Measurements from ENCODE around the gene FOXP3.

The FOXP3 gene

GRCh38 chrX:49272421-49272820, 7.9 kb upstream of the FOXP3 start:
- peak in 4 of 6 experiments; percentile 3 to 48 (median 24) for DNase-seq

- no peak for DNase-seq
These were observed 6.8 kb upstream of the FOXP3 start for GRCh38 chrX:49271341-49271740.

DNA sequence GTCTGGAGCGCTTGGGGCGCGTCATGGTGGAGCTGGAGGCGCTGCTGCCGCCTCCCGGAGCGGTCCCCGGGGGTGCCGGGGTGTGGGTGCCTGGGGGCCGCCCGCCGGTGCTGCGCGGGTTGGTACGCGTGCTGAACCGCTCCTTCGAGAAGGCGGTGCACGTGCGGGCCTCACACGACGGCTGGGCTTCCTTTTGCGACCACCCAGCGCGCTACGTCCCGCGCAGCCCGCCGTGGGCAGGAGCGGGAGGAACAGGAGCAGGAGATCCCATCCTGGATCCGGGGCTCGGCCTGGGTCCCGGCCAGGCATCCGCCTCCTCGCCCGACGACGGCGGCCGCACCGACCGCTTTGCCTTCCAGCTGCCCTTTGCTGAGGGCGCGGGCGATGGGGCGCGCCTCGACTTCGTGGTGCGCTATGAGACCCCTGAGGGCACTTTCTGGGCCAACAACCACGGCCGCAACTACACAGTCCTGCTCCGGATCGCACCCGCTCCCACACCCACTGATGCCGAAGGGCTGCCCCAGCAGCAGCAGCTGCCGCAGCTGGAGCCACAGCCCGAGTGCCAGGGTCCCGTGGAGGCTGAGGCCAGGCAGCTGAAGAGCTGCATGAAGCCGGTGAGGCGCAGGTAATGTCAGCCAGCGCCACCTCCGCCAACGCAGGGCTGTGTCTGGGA, 5.9 kb upstream of the FOXP3 start:
- peak in 2 of 6 experiments; percentile 9 to 42 for DNase-seq

GRCh38 chrX:49269767-49270248, 5.3 kb upstream of the FOXP3 start, which contains the start of gene PPP1R3F:
Gene PPP1R3F (plus strand): TSS chrX:49269793. CDS start chrX:49269870, 77 bp downstream.
- peak in 4 of 6 experiments; percentile 44 to 83 (median 56) for DNase-seq

- DNase-seq = peak; percentile 93 to 98 (median 94)
These were observed 4.7 kb upstream of the FOXP3 start for GRCh38 chrX:49269010-49269766.

GRCh38 chrX:49268702-49269009, 4.1 kb upstream of the FOXP3 start:
- DNase-seq = no peak

DNA sequence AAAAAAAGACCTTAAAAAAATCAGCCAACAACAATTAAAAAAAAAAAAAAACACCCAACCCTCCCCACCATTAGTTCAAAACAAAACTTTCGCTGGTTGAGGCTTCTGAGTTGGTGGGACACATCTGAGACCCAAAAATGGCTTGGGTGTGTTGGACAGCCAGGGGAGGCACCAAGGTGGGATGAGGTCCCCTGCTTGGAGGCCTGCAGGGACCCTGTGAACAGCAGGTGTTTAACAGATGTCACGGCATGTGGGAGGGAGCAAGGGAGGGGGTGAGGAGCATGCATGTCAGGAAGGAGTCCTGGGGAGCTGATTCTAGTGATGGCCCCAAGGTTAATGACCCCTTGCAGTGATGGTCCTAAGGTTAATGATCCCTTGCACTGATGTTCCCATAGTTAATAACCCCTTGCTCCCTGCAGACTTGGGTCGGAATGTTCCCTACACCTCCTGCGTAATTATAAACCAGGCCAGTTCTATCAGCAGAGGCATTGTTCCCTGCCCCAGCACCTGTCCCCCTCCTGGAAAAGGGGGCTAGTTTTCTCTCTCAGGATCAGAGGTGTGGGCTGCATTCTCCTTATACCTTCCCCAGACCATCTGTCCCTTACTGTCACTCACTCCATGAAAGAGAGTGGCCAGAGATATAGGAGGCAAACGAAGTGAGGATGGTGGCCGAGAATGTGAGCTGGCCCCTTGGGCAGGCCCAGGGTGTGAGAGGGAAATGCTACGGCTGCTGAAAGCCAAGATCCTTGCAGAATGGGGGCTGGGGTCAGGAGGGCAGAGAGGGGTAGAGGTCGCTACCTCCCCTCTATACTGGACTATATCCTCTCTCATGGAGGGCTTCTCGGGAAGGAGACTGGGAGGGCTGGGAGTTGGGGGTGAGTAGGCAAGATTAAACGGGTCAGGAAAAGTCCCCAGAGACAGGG, 2.3 kb upstream of the FOXP3 start:
- DNase-seq = no peak

DNA sequence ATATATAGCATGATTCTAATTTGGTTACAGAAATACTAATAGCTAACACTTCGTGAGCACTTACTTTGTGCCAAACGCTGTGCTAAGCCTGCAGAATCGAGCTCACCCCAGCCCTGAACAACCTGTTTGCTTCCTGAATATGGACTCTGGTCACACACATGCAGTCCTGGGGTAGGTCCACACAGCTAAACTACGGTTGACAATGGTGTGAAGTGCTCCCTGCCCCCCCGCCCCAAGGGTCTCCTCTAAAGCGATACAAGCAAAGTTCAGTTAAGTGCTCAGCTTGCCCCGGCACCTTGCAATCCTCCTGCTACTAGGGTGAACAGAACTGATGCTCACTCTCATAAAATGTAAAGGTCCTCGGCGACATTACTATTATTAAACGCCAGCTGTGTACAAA, 879 bp downstream of the FOXP3 start:
- DNase-seq = no peak

DNA sequence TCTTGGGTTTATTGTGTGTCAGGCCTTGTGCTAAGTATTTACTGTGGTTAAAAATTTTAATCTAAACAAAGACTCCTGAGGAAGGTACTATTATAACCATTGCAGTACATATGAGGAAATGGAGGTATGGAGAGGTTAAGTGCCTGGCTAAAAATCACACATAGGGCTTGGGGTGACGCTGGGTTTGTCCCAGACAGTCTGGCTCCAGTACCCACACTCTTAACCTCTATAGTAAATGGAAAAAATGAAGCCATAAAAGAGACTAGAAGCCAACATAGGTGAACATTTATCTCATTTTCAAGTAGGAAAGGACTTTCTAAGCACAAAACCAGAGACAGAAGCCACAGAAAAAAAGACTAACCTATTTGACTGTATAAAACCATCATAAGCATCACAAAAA, 1.9 kb downstream of the FOXP3 start:
- DNase-seq = no peak

DNA sequence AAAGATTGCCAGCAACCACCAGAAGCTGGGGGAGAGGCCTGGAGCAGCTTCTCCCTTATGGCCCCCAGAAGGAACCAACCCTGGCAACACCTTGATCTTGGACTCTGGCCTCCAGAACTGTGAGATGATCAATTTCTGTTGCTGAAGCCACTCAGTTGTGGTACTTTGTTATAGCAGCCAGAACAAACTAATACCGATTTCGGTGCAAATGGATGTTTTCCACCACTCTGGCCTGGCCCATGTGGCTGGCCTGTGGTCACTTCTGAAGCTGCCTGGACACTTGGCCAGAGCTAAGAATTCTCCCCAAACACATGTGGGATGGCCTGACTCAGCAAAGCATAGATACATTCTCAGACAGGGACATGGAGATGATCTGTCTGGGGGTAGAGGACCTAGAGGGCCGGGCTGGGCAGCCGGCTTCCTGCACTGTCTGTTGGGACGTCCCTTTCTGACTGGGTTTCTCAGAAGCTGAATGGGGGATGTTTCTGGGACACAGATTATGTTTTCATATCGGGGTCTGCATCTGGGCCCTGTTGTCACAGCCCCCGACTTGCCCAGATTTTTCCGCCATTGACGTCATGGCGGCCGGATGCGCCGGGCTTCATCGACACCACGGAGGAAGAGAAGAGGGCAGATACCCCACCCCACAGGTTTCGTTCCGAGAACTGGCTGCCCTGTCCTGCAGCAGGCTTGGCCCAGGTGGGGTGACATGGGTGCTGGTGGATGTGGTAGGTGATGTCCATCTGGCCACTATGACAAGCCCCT, 4.1 kb downstream of the FOXP3 start:
- DNase-seq = no peak

DNA sequence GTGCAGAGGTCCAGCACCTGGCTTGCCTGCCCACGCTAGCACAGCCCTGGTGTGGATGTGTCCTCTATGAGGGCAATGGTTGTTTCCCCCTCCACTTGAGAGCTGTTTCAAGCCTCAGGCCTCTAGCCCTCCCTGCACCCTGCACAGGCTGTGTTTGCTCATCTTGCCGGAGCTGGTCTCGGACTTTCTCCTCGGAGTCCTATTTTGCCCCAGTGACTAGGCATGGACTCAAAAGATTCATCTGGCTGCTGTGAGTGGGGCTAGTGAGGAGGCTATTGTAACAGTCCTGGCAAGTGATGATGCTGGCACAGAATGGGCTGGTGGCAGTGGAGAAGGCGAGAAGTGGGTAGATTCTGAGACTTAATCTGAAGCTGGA, 5.8 kb downstream of the FOXP3 start:
- DNase-seq = no peak

- peak in 3 of 6 experiments; percentile 6 to 27 (median 19) for DNase-seq
These were observed 6.4 kb downstream of the FOXP3 start for GRCh38 chrX:49257846-49258748.

DNA sequence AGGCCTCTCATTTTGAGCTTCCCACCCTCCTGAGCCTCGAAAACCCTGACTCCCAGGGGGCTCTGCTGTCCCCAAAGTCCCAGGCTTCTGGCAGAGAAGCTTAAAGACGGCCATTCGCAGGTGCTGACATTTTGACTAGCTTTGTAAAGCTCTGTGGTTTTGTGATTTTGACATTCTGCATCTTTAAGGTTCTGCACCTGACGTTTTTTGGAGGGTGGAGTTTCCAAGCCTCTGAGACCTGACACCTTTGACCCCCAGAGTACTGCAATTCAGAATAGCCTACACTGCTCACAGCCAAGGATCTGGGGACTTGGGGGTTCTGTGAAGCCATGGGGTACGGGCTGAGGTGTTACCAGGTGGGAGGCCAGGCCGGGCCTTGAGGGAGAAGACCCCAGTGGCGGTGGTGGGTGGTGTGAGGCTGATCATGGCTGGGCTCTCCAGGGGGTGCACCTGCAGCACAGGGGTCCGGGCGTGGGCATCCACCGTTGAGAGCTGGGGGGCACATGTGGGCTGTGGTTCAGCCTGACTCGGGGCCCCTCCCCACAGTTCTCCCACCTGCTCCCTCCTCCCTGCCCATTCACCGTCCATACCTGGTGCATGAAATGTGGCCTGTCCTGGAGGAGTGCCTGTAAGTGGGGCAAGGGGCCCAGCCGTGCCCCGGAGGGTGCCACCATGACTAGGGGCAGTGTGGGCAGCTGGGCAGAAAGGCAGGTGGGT, 7.3 kb downstream of the FOXP3 start:
- no peak for DNase-seq

- no peak for DNase-seq
These were observed 8.1 kb downstream of the FOXP3 start for GRCh38 chrX:49256268-49256995.

DNA sequence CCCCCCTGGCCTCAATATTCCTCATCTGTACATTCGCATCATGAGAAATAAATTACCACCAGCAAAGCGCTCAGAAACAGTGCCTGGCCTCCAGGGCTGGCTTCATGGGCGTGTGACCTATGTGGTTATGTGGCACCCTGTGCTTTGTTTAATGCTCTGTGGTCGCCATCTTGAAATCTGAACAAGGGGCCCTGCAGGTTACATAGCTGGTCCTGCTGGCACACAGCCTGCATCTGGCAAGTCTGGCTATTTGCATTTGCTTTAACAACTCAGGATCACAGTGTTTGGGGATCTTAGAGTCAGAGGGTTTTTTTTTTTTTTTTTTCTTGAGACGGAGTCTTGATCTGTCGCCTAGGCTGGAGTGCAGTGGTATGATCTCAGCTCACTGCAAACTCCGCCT, 9.9 kb downstream of the FOXP3 start:
- DNase-seq = no peak

- DNase-seq = no peak
These were observed 13.2 kb downstream of the FOXP3 start for GRCh38 chrX:49251325-49251724.

DNA sequence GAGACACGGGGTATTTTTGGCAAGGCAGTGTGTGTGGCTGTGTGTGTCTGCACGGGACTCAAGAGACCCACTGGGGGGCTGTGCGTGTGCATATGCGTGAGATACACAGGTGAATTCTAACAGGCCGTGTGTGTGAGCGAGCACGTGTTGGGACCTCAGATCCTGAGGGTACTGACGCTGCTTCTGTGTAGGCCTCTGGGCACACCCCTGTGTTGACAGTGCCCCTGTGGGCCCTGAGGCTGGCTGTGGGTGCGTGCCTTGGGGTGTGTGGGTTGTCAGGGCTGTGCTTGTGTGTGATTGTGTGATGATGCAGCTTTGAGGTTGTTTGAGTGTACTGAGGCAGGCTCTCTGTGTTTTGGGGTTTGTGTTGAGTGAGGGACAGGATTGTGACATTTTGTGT, 13.9 kb downstream of the FOXP3 start:
- DNase-seq = no peak

DNA sequence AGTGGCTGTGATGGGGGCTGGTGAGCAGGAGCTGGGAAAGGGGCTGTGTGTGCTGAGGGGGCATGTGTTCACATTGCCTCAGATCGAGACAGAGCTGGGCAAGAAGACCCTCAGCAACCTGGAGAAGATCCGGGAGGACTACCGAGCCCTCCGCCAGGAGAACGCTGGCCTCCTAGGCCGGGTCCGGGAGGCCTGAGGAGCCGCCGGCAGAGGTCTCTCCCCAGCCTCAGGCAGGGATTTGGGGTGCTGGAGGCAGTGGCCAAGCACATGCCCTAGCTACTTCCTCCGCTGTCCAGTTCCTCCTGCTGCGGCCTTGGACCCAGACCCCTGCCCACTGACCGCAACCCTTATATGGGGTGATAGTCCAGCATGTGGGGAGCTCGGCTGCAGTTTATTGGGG, 14.4 kb downstream of the FOXP3 start:
- DNase-seq = no peak

- no peak for DNase-seq
These were observed 14.9 kb downstream of the FOXP3 start for GRCh38 chrX:49249616-49250015.

DNA sequence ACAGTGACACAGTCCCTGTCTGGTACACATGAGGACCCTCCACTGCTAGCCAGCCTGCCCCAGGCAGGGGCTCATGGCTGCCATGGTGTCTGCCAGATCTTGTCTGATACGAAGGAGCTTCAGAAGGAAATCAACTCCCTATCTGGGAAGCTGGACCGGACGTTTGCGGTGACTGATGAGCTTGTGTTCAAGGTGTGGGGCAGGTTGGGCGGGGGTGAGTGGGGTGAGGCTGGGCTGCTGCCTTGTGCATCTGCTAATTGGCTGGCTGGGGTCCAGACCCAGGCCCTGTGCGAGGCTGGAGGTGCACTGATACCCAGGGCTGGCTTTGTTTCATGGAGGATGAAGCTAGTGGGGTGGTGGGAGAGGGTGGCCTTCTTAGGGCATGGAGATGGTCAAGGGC, 15.4 kb downstream of the FOXP3 start:
- no peak for DNase-seq
